ENCODE measurements around the gene ATP13A3.

The ATP13A3 gene

DNA sequence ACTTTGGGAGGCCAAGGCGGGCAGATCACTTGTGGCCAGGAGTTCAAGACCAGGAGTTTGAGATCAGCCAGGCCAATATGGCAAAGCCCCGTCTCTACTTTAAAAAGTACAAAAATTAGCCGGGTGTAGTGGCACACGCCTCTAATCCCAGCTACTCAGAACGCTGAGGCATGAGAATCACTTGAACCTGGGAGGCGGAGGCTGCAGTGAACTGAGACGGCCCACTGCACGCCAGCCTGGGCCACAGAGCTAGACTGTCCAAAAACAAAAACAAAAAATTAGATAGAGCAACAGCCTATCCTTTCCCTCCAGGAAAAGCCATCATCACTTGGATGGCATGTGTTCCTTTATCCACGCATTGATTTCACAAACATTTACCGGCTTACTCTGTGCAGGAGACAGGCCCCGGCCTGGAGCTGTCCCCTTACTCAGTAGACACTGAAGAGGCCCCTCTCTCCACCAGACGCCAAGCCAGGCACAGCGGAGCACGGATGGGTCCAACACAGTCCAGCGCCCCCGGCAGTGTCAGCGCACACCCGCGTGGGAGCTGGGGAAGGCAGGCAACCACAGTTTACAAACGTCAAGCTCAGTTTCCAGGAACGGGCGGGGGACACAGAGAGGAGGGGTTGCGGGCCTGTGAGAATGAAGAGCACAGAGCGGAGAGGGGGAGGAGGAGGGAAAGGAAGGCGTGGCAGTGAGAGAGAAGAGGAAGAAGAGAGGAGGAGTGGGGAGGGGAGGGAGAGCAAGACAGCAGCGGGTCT, 90.8 kb downstream of the ATP13A3 start:
- peak; percentile 32 to 37 for DNase-seq (ENCODE audit: low read depth in 2 of 2)

DNA sequence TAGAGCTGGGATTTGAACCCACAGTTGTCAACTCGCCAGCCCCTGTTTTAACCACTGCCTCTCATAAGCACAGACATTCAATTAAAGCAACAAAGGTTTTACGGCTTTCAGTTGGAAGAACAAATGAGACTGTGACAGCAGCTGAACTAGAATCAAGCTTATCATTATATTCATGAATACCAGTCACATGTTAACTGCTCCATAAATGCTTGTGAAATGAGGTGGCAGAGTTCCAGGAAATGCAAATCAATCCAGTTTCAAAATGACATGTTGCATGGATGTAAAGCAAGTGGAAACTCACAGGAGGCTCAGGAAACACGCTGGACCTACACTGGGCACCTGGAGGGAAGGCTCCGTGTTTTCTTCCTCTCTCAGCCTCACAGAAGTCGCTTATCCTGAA, 91.6 kb downstream of the ATP13A3 start:
- DNase-seq (ENCODE audit: low read depth in 2 of 2): no peak

DNA sequence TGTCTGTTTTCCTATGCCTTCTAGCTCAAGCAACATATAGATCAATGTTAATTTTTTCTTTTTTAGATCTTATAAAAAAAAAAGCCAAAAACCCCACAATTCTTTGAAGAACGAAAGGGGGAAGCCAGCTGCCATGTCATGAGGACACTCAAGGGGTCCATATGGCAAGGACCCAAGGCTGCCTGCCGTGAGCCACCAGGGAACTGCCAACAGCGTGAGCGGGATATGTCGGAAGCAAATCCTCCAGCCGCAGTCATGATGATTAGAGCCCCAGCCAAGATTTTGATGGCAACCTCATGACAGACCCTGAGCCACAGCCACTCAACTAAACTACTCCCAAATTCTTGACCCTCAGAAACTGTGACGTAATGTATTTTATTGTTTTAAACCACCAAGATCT, 94.2 kb downstream of the ATP13A3 start:
- DNase-seq (ENCODE audit: low read depth in 2 of 2): no peak

DNA sequence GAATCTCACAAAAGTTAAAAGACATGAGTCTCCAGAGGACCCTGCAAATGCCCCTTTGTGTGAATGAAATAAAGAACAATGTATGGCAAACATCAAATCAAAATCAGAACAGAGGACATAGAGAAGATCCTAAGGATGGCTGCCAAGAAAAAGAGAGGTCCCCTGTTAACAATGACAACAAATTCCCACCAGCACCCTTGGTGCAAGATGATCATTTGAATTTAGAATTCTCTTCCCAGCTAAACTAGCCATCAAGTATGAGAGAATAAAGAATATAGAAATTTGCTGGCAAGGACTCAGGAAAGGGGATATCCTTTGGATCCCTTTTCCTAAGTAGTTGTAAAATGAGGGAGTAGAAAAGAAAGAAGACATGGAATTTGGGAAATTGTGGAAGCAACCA, 96.0 kb downstream of the ATP13A3 start:
- no peak for DNase-seq (ENCODE audit: low read depth in 2 of 2)

DNA sequence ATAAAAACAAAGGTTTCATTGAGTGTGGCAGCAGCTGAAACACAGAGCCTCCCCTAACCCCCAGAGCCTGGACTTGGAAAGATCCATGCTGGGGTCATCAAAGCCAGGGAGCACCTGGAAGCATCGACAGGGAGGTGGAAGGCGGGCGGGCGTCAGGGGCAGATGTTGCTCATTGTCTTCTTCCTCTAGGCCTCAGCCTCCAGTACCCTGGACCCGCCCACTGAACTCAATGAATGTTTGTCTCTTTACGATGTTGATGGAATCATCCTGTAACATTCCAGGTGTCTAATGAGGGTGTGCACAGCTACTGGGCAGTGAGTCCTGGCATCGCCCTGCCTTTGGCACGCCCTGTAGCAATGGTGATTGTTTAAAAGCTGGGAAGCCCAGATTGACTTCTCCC, 97.5 kb downstream of the ATP13A3 start:
- DNase-seq (ENCODE audit: low read depth in 2 of 2): no peak

DNA sequence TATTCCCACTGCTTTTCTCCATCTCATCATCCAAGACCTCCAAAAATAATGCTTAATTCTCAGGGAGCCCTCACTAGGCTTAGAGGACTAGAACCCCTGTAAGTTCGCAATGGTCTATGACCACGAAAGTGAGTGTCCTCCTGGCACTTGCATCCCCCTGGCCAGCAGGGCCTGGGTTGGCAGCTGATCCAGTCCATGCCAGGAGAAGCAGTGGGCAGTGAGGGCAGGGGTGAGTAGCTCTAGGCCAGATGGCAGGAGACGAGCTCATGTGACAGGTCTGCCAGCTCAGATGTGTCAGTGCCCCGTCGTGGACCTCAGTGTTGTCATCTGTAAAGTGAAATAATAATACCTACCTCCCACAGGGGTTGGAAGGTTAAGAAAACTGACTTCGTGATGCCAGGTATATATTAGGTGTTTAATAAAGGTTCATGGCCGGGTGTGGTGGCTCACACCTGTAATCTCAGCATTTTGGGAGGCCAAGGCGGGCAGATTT, 98.8 kb downstream of the ATP13A3 start:
- DNase-seq (ENCODE audit: low read depth in 2 of 2): no peak

DNA sequence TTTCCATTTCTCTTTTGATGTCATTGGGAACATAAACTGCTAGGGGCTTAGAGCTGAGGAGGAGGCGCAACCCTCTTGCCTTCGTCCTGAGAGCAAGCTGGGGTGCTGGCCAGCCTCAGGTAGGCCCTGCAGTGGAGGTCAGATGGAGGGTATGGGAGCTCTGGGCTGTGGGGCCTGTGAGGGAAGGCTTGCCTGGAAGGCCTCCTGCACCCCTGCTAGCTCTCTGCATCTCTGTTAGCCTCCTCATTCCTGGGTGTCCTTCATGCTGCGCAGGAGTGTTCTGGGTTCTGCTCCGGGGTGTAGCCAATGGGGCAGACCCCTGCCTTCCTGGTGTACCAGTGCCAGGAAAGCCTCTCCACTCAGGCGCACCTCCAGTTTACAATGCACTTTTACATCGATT, 99.5 kb downstream of the ATP13A3 start:
- DNase-seq (ENCODE audit: low read depth in 2 of 2): no peak

DNA sequence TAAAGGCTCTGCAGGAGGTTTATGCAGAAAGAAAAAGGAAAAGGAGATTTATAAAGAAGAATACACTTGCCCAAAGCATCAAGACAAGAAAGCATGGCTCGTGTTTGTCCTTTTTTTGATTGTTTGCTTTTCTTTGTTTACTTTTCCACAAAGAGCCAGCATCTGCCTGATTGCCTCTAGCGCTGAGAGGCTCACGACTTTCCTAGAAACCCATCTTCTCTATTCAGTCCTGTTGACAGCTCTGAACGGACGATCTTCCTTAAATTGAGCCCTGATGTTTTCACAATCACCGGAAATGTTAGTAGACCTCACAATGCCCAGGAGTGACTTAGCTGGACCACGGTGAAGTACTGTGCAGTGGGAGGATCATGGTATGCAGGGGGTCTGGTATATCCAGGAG, 100.2 kb downstream of the ATP13A3 start:
- DNase-seq (ENCODE audit: low read depth in 2 of 2): no peak

DNA sequence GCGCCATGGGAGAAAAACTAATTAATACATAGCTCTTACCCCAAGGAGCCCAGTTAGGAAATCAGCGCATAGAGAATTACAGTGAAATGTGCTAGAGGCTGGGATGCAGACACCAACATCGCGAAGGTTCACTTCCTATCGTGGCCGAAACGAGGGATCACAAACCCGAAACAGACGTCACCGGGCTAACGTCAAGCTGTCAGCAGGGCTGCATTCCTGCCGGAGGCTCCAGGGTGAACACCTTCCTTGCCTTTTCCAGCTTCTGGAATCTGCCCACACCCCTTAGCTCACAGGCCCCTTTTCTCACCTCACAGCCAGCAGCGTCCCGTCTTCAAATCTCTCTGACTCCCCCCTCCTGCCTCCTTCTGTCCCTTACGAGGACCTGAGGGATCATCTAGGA, 100.7 kb downstream of the ATP13A3 start:
- no peak for DNase-seq (ENCODE audit: low read depth in 2 of 2)

DNA sequence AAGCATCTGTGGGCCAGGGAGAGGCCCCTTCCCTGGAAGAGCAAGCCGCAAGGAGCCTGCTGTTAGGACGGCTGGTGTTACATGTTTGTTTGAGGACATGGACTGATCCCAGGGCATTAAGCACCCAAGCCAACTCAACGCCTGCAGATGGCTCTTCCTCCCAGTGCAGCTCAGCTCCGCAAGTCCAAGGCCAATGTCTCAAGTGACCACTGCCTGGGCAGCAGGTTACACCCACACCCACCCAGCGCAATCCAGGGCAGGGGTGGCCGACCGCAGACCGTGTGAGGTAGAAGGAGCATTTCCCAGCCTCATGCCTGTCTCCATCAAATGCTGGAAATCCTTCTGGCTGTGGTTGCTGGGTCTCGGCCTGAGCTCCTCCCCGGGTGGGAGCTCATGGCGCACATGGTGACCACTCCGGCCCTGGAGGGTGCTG, 102.2 kb downstream of the ATP13A3 start:
- no peak for DNase-seq (ENCODE audit: low read depth in 2 of 2)

DNA sequence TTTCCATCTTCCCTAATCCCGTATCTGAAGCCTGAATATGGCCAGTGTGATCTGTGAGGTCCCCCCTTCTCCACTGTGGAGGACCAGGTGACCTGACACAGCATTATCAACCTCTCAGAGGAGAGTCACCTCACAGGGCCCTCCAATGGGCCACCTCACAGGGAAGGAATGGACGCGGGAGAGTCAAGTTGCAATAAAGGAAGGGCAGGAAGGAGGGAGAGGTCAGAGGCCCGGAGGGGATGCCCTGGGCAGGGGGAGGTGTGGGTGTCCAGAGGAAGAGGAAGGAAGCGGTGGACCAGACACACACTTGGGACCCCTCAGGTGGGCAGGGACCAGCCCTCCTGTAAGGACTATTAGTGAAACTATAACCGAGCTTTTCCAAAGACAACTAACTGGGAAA, 102.6 kb downstream of the ATP13A3 start:
- DNase-seq (ENCODE audit: low read depth in 2 of 2): no peak

DNA sequence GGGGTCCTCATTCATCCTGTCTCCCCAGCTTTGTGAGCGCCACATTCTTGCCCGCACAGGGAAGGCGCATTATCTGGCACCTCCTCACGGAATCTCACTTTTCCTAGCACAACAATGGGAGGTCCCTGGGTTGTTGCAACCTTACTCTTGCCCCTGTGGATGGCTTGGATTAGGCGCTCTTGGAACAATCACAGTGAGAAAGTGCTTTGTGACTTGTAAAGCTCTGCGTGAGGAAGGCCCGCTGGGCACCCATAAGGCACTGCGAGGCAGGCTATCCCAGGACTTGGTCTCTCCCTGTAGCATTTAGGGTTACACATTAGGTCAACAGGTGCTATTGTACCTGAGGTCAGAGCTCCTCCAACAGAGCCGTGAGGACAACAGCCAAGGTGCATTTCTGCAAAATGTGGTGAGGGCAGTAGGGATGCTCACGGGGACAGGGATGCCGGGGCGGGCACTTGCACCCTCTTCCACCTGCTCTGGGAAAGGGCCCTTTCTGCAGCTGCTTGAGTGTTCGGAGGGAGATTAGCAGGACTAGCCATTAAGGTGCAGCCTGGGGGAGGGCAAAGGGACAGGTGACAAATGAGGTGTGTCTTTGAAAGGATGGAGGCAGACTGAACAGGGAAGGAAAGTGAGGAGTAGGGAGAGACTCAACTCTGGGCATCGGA, 103.4 kb downstream of the ATP13A3 start:
- DNase-seq (ENCODE audit: low read depth in 2 of 2): no peak

DNA sequence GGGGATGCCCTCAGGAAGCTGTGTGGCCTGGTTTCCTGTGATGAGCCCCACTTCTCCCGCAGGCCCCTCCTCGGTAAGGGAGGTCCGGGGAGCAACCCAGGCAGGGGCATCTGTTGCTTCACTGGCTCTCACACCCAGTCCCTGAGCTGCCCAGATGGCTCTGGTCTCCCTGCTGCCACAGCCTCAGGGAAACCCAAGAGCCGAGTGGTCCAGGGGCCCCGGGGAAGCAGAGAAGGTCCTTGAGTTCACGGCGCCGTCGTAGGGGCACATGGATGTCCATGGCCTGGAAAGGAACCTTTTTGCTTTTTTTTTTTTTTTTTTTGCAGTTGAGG, 103.9 kb downstream of the ATP13A3 start:
- no peak for DNase-seq (ENCODE audit: low read depth in 2 of 2)

DNA sequence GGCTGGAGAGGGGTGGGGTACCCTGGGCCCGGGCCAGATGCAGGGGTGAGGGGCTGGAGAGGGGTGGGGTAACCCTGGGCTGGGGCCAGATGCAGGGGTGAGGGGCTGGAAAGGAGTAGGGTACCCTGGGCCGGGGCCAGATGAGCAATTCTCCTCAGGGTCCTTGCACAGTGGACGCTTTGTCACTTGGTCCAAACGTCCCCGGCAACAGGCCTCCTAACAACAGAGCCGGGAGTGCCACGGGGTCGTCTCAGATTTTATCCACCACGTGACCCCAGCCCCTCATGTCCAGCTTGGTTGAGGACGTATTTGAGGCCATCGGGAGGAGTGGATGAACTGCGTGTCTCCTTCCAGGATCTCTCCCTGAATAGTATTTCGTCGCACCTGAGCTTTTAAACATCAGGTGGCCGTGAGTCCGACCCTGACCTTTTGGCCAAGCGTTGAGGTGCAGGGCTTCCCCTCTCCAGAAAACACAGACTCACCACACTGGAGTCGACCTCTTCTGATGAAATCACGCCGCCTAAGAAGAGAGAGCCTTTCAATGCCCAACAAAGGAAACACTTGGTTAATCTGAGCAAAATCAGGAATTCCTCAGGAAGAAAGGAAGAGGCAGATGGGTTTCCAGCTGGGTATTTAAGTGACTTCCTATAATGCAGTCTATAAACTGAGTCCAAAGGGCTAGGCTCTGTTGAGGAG, 104.5 kb downstream of the ATP13A3 start:
- no peak for DNase-seq (ENCODE audit: low read depth in 2 of 2)

DNA sequence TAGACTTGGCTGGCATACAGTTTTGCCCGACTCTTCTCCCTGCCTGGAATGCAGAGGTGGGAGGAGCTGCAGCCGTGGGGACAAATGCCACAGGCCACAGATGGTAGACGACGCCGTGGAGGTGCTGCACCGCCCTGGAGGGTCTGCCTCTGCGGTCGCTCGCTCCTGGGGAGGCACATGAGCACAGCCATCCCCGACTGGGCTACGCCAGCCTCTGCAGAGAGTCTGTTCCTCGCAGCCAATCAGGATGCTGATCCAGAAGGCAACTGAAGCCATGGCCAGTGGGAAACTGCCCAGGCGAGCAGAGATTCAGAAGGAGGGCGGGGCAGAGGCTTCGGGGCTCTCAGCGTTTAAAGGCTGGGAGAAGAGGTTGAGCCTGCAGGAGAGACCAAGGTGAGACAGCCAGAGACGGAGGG, 105.3 kb downstream of the ATP13A3 start:
- no peak for DNase-seq (ENCODE audit: low read depth in 2 of 2)

DNA sequence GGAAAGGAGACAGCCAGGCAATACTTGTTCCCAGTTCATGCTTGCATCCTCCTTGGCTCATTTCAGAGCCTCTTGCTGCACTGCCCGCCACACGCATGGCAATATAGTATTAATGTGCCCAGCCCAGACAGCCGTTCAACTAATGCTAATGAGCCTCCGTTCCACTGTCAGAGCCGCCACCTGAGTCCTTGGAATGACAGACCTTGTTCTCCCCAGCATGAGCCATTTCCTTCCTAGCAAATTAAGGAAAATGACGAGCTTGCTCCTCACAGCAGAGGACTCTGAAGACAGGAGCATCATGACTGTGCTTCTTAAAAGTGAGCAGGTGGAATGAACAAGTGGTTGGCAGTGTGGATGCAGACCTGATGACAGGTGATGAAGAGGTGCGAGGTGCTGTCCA, 106.5 kb downstream of the ATP13A3 start:
- no peak for DNase-seq (ENCODE audit: low read depth in 2 of 2)

DNA sequence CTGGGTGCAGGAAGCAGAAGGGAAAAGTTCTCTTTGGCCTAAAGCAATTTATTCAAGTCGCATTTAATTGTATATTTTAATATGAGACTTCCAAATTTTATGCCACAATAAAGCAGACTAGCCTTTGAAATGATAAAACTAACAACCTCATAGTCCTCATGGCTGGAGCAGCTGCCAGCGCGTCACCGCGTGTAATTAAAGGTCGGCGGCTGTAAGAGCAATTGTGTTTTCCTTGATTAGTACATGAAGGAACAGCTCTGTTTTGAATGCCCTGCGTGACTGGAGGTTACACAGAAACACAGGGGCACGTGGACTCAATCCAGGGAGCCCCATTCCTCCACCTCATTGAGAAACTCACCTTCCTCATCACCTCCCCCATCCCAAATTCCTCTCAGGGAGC, 107.2 kb downstream of the ATP13A3 start:
- no peak for DNase-seq (ENCODE audit: low read depth in 2 of 2)

DNA sequence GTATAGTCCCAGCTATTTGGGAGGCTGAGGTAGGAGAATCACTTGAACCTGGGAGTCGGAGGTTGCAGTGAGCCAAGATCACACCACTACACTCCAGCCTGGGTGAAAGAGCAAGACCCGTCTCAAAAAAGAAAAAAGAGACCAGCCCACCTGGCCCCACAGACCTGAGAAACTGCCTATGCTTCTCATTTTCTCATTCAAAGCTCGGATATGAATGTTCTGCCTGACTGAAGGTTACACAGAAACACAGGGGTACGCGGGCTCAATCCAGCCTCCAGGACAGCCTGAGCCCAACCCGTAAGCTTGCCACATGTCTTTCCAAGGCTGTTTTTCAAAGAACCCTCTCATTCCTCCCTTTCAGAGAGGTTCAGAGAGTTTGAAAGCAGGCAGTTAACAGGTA, 107.6 kb downstream of the ATP13A3 start:
- no peak for DNase-seq (ENCODE audit: low read depth in 2 of 2)

DNA sequence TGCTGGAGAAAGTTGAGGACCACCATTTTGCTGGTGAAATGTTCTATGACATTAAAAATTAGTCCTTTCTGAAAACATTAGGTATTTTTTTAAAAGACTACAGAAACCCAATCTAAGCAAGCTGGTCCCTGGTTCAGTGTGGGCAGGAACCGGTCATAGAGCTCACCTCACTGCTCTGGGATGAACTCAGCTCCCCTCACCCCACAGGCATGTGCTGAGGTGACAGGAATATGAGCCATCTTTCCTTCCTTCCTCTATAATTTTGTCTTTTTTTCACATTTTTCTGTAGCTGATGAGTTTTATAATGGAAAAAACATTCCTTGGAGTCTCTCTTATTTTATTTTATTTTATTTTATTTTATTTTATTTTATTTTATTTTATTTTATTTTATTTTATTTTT, 109.1 kb downstream of the ATP13A3 start:
- DNase-seq (ENCODE audit: low read depth in 2 of 2): no peak

DNA sequence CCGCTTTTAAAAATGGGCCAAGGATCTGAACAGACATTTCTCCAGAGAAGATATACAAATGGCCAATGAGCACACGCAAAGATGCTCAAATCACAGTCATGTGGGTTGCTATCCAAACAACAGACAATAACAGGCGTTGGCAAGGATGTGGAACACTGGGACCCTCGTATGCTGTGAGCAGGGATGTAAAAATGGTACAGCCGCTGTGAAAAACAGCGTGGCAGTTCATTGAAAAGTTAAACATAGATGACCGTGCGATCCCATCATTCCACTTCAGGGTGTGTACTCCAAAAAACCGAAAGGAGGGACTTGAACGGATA, 110.6 kb downstream of the ATP13A3 start:
- DNase-seq (ENCODE audit: low read depth in 2 of 2): no peak

DNA sequence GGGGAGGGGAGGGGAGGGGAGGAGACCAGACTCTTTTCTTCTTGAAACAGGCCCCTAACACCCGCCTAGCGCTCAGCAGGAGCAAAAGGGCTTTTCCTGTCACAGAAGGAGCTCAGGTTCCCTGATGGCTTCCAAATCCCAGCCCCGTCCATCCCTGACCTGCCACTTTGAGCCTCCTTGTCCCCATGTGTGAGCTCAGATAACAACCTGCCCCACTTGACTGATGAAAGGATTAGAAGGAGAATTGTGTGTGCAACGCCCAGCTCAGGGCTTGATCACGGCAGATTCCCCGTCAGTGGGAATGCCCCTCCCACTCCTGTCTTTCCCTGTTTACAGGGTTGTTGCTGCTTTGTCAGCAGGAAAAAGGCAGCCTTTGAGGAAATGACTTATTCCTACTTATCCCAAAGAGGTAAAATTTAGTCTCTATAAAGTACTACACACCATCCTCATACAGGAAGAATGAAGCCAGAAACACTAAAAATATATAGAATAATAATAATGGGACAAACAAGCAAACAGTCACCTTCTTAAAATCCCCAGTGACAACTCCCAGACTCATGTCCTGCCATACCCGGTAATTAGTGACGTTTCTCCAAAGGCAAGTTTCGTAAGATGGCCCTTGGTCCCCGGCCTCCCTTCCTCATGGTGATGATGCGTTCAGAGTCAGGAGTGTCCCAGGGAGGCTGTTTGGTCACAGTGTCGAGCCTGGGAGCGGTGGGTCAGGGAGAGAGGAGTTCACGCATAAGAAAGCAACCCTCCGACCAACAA, 111.1 kb downstream of the ATP13A3 start:
- no peak for DNase-seq (ENCODE audit: low read depth in 2 of 2)

DNA sequence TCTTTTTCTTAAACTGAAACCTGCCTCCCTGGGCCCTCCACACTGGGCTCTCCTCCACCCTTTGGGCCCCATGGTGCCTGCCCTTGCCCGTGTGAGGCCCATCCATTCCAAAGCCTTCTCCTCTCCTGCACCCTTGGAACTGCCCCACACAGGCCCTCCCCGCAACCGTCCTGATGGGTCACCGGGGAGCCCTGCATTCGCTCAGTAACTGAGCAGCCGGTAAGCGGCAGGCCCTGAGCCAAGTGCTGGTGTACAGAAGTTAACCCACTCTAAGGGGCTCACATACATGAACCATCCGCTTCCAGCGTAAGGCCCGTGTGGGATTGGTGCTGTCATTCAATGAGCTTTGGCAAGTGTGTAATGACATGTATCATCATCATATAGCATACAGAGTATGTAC, 111.9 kb downstream of the ATP13A3 start:
- no peak for DNase-seq (ENCODE audit: low read depth in 2 of 2)
